Measurements from ENCODE around the gene KCNH1.

GRCh38 chr1:210935905-210936304, 198.0 kb downstream of the KCNH1 start:
- TF ChIP-seq CTCF (tag by site-specific recombination; IDR thresholded peaks at IDR 0.05) (no peak), REST (tag by site-specific recombination; IDR thresholded peaks at IDR 0.05) (no peak), HOXA7 (CRISPR knock-in tag; IDR thresholded peaks at IDR 0.05; ENCODE audit: borderline replicate concordance) (no peak), ZNF600 (tag by site-specific recombination; IDR thresholded peaks at IDR 0.05) (no peak), ZNF138 (tag by site-specific recombination; IDR thresholded peaks at IDR 0.05; ENCODE audit: borderline replicate concordance) (no peak), ZFHX2 (tag by site-specific recombination; conservative IDR thresholded peaks at IDR 0.05) (no peak), KLF9 (tag by site-specific recombination; IDR thresholded peaks at IDR 0.05; ENCODE audit: low read depth) (no peak)

Measured in HEK293 (cell line).